HG03354 (cell line): ENCODE data around the gene FIGNL2.

Experiments used
- ATAC-seq: cut with Tn5 transposase; IDR thresholded peaks from one replicate; pipeline ENCODE4 v1.9.1; 2021; ENCODE audit warnings: mild to moderate bottlenecking; ENCODE audit not compliant: unreplicated experiment, poor library complexity, severe bottlenecking

The FIGNL2 gene

GRCh38 chr12:51792417-51792816 lies 56.1 kb downstream of the FIGNL2 start:
- no peak for ATAC-seq

- ATAC-seq = no peak
Measured at GRCh38 chr12:51788876-51789275, 59.6 kb downstream of the FIGNL2 start.

- no peak for ATAC-seq
Measured at GRCh38 chr12:51785906-51786305, 62.6 kb downstream of the FIGNL2 start.

- no peak for ATAC-seq
Measured at GRCh38 chr12:51784688-51785087, 63.8 kb downstream of the FIGNL2 start.

- ATAC-seq = no peak
Measured at GRCh38 chr12:51779876-51780275, 68.6 kb downstream of the FIGNL2 start.

GRCh38 chr12:51777973-51778372 lies 70.5 kb downstream of the FIGNL2 start:
- no peak for ATAC-seq

GRCh38 chr12:51777457-51777856 lies 71.1 kb downstream of the FIGNL2 start:
- ATAC-seq = no peak

GRCh38 chr12:51774933-51775332 lies 73.6 kb downstream of the FIGNL2 start:
- no peak for ATAC-seq

- ATAC-seq = no peak
Measured at GRCh38 chr12:51773145-51773869, 75.2 kb downstream of the FIGNL2 start.

- ATAC-seq = no peak
Measured at GRCh38 chr12:51771008-51771407, 77.5 kb downstream of the FIGNL2 start.
